GM11168 (cell line): ENCODE data around the gene MNS1.

ENCODE experiments used
- in situ Hi-C: fragments of 300-500 bp; cut with MboI; formaldehyde crosslinking; loops from one replicate; pipeline ENCODE4 v1.12.0; 2022; ENCODE audit warnings: low sequenced_read_pairs; ENCODE audit not compliant: unreplicated experiment

Gene MNS1, protein sequence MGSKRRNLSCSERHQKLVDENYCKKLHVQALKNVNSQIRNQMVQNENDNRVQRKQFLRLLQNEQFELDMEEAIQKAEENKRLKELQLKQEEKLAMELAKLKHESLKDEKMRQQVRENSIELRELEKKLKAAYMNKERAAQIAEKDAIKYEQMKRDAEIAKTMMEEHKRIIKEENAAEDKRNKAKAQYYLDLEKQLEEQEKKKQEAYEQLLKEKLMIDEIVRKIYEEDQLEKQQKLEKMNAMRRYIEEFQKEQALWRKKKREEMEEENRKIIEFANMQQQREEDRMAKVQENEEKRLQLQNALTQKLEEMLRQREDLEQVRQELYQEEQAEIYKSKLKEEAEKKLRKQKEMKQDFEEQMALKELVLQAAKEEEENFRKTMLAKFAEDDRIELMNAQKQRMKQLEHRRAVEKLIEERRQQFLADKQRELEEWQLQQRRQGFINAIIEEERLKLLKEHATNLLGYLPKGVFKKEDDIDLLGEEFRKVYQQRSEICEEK

GRCh38 chr15:56464893-56465520 is at the start of gene MNS1:
Gene MNS1 (minus strand): TSS chr15:56465137. CDS start chr15:56464972, 165 bp downstream.
- in situ Hi-C loops, result no loop called here

DNA sequence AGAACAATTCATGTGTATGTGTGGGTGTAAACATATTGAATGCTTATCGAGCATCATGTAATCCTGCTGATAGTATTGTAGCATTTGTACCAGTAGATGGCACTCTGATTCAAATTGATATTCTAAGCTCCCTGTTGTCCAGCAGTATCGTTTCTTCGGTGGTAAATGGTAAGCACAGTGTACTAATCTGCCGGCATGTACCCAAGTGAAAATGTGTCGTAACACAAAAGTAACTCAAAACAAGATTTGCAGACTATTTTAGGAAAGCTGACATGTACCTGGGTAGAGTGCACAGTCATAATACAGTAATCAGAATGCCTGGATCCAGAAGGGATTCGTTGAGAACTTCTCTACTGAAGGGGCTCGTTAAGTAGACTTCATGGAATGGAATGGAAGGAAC is 31.7 kb upstream of the MNS1 start:
- in situ Hi-C loops, result loop anchor here (25.0 kb wide), 2 partner anchors 641 to 816 kb away; no protein-coding TSS in a partner anchor

DNA sequence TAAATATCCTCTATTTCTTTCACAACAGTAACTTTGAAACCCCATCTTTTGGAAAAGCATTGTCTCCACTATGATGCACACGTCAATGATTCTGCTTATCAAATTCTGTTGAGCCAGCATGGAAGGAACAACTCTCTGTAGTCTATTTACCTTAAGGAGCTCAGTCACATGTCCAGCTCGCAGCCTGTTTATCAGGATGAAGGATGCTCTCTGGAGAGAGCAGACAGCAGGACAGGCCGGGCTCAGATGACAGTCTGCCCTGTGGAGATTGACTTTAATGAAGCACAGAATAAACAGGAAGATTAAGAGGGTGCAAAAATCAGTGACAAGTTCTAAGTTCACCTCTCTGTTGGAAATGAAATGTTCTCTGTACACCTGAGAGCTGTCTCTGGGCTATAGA is 30.6 kb upstream of the MNS1 start:
- in situ Hi-C loops, result loop anchor here (25.0 kb wide), 2 partner anchors 642 to 817 kb away; no protein-coding TSS in a partner anchor

- in situ Hi-C loops, result loop anchor here (25.0 kb wide), 2 partner anchors 642 to 817 kb away; no protein-coding TSS in a partner anchor
Observed at GRCh38 chr15:56495053-56495452, 30.1 kb upstream of the MNS1 start.

- in situ Hi-C loops, result loop anchor here (25.0 kb wide), 2 partner anchors 644 to 819 kb away; no protein-coding TSS in a partner anchor
Observed at GRCh38 chr15:56492791-56493555, 28.0 kb upstream of the MNS1 start.

GRCh38 chr15:56492236-56492635 is 27.3 kb upstream of the MNS1 start:
- in situ Hi-C loops, result loop anchor here (25.0 kb wide), 2 partner anchors 645 to 820 kb away; no protein-coding TSS in a partner anchor

DNA sequence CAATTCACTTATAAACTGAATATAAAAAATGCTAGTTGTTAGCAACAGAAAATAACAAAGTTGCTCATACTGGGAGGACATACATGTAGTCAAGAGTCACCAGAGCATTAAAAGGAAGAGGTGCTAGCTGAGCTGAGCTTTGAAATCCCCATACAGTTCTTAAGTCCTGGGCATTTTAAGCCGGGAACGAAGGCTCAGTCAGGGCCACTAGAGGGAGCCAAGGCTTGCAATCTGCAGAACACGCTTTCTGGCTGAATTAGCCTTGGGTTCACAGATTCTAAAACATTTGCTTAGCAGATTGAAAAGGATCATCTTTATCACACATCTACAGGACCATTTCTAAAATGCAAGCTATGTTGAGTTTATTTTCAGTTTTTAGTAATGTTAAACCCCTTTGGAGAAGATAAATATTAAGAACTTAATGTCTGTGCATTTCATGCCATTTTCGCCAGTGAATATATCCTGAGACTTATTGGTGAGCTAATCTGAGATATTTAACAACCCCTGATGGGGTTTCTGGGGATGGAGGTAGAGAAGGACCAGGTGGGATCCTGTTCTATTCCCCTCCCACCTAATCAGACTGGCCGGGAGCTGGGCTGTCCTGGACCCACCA is 26.3 kb upstream of the MNS1 start:
- in situ Hi-C loops, result loop anchor here (25.0 kb wide), 2 partner anchors 646 to 821 kb away; no protein-coding TSS in a partner anchor

DNA sequence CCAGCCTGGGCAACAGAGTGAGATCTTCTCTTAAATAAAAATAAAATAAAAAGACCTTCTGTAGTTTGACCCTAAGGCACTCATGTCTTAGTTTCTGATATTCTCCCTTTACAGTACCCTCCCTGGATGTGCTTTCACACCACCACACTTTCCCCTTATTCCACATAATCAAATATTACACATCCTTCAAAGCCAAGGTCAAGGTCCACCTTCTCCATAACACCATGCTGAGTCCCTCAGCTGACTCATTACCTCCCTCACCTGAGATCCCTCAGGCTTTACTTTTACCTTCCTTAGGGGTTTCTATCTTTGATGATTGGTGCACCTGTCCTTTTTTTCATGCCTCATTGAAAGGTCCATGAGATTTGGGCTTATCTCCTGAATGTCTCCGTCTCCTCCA is 25.5 kb upstream of the MNS1 start:
- in situ Hi-C loops, result loop anchor here (25.0 kb wide), 2 partner anchors 647 to 822 kb away; no protein-coding TSS in a partner anchor

GRCh38 chr15:56486206-56486605 is 21.3 kb upstream of the MNS1 start:
- in situ Hi-C loops, result loop anchor here (25.0 kb wide), 2 partner anchors 651 to 826 kb away; no protein-coding TSS in a partner anchor

DNA sequence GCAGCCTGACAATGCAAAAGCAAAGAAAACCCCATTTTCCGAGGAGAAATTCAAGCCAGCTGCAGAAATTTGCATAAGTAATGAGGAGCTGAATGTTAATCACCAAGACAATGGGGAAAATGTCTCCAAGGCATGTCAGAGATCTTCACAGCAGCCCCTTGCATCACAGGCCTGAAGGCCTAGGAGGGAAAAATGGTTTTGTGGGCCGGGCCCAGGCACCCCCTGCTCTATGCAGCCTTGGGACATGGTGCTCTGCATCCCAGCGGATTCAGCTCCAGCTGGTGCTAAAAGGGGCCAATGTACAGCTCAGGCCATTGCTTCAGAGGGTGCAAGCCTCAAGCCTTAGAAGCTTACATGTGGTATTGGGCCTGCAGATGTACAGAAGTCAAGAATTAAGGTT is 20.5 kb upstream of the MNS1 start:
- in situ Hi-C loops, result loop anchor here (25.0 kb wide), 2 partner anchors 652 to 827 kb away; no protein-coding TSS in a partner anchor

- in situ Hi-C loops, result loop anchor here (25.0 kb wide), 2 partner anchors 653 to 828 kb away; no protein-coding TSS in a partner anchor
Observed at GRCh38 chr15:56484287-56484686, 19.4 kb upstream of the MNS1 start.

DNA sequence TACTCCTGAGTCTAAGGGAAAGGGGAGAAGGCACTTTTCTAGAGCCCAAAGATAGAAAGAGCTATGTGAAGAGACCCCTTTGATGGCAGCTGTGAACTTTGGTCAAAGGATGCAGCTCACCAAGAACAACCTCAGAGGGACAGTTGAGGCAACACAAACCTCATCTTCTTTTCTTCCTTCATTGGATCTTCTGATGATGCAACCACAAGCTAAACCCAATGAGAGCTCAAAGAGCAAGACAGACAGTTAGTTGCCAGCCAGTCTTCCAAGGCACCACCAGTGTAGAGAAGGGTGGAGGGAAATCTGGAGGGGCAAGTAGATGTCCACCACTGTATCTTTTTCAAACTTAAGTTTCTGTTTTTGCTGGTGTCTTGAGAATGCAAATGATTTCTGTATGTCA is 10.4 kb upstream of the MNS1 start:
- in situ Hi-C loops, result loop anchor here (25.0 kb wide), 2 partner anchors 662 to 837 kb away; no protein-coding TSS in a partner anchor

GRCh38 chr15:56473017-56473416 is 8.1 kb upstream of the MNS1 start:
- in situ Hi-C loops, result no loop called here

GRCh38 chr15:56472278-56472677 is 7.3 kb upstream of the MNS1 start:
- in situ Hi-C loops, result no loop called here

DNA sequence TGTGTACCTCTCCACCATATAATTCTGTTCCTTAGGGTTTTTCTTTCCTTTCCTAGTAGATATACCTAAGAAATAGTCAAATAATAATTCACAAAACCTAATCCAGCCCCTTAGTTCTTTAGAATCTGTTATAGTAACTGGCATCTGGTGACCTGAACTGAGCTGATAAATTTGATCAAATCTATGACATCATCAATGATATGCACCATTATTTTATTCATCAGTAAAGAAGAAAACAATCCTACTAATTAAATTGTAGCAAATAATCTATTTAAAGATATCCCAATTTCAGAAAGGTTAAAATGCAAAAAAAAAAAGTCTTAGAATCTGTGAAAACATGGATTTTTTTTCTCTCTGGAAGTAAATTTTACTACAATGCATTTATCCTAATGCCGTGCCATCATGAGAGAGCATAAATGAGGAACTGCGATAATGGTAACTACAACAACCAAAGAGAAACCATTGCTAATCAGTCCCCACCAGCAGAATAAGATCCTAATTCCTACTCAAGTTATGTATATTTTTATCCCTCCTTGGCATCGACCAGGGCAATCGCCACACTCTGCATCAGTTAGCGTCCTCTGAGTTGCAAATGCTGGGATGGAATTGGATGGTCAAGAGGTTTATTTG is 6.6 kb upstream of the MNS1 start:
- in situ Hi-C loops, result no loop called here

- in situ Hi-C loops, result no loop called here
Observed at GRCh38 chr15:56469483-56469882, 4.5 kb upstream of the MNS1 start.

DNA sequence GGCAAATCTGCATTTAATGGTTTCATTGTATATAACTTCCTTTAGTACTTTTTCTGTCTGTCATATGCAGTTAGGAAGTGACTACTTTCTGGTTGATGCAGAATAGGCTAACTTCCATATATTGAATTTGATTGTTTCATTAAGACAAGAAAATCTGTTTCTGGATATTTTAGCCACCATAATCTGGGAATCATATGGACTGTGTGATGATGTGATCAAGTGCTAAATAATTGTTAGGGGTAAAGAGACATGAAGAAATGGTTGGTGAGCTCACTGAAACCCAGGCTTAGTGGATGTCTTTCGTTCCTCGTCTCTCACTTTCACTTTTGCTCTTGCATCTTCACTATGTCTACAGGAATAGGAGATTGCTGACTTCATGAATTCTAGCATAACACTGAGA is 3.5 kb upstream of the MNS1 start:
- in situ Hi-C loops, result no loop called here

- in situ Hi-C loops, result no loop called here
Observed at GRCh38 chr15:56467616-56468015, 2.7 kb upstream of the MNS1 start.

GRCh38 chr15:56460947-56461346 is 4.0 kb downstream of the MNS1 start:
- in situ Hi-C loops, result no loop called here
